Activated T-helper 2 cell treated with anti-CD3 and anti-CD28 coated beads, Interferon-gamma antibody, Interleukin-2, Interleukin-4, amounts not matched to agents 10 μg/mL and 5 μg/mL and 100 μg/mL, durations not matched to agents 14 hours and 24 hours and 36 hours (primary cell): ENCODE results near the gene TNNT3. TPM values are rescaled to one million over a fixed set of nuclear protein-coding genes. Genes with fewer than 3 reads are reported as not detected.

Experiments
- DNase-seq: peaks from one replicate; pipeline ENCODE4 v3.0.0; 2021; ENCODE audit warnings: low spot score
- H3K27ac Mint-ChIP-seq: one replicate; pipeline ENCODE4 v1.8.0; 2021; ENCODE audit warnings: mixed read lengths
- H3K27me3 Mint-ChIP-seq: one replicate; pipeline ENCODE4 v1.8.0; 2021; ENCODE audit warnings: low read depth, mixed read lengths
- H3K36me3 Mint-ChIP-seq: one replicate; pipeline ENCODE4 v1.8.0; 2021; ENCODE audit warnings: low read depth, mixed read lengths
- H3K4me1 Mint-ChIP-seq: one replicate; pipeline ENCODE4 v1.8.0; 2021; ENCODE audit warnings: low read depth, mixed read lengths
- H3K4me3 Mint-ChIP-seq: one replicate; pipeline ENCODE4 v1.8.0; 2021; ENCODE audit warnings: low read depth, mild to moderate bottlenecking, moderate library complexity, mixed read lengths
- H3K9me3 Mint-ChIP-seq: one replicate; pipeline ENCODE4 v1.8.0; 2021; ENCODE audit warnings: mixed read lengths
- intact Hi-C: fragments of 100-400 bp; cut with micrococcal nuclease; formaldehyde crosslinking; loops from one replicate; pipeline ENCODE4 v1.15.1; 2023
- total RNA-seq: library from RNA; stranded (reverse); gene quantifications from 2 replicates; pipeline ENCODE4 v1.2.3, GENCODE V29; 2022

The TNNT3 gene
- total RNA-seq, 1 donor from 2014 or later, result 2.9 TPM

GRCh38 chr11:1924646-1925372 is 5.3 kb downstream of the TNNT3 start:
- DNase-seq, result no peak
- Mint-ChIP-seq H3K36me3 (no peaks in the 10 kb centered on the region), H3K27me3 (no peaks in the 10 kb centered on the region), H3K4me1 (peaks cover 3% of the 10 kb centered on the region), H3K27ac (no peak overlapping the region), H3K9me3 (no peaks in the 10 kb centered on the region), H3K4me3 (no peak overlapping the region)
- intact Hi-C loops, result no loop called here

GRCh38 chr11:1925373-1926155 is 6.1 kb downstream of the TNNT3 start:
- DNase-seq, result no peak
- Mint-ChIP-seq H3K27me3 (no peaks in the 10 kb centered on the region), H3K36me3 (no peaks in the 10 kb centered on the region), H3K27ac (no peak overlapping the region), H3K9me3 (no peaks in the 10 kb centered on the region), H3K4me3 (no peak overlapping the region), H3K4me1 (peaks cover 3% of the 10 kb centered on the region)
- intact Hi-C loops, result no loop called here

GRCh38 chr11:1926156-1927025 is 6.9 kb downstream of the TNNT3 start:
- no peaks in the 10 kb centered on the region for H3K27me3 Mint-ChIP-seq
- intact Hi-C loops, result no loop called here
- peaks cover 3% of the 10 kb centered on the region for H3K4me1 Mint-ChIP-seq
- no peaks in the 10 kb centered on the region for H3K36me3 Mint-ChIP-seq
- H3K4me3 Mint-ChIP-seq, result no peak overlapping the region
- no peak for DNase-seq
- H3K9me3 Mint-ChIP-seq, result no peaks in the 10 kb centered on the region
- H3K27ac Mint-ChIP-seq, result no peak overlapping the region

GRCh38 chr11:1927026-1927847 is 7.7 kb downstream of the TNNT3 start:
- DNase-seq, result no peak
- no peaks in the 10 kb centered on the region for H3K27me3 Mint-ChIP-seq
- H3K36me3 Mint-ChIP-seq, result no peaks in the 10 kb centered on the region
- H3K4me3 Mint-ChIP-seq, result no peak overlapping the region
- H3K27ac Mint-ChIP-seq, result no peak overlapping the region
- no peaks in the 10 kb centered on the region for H3K9me3 Mint-ChIP-seq
- H3K4me1 Mint-ChIP-seq, result peaks cover 3% of the 10 kb centered on the region
- intact Hi-C loops, result no loop called here

DNA sequence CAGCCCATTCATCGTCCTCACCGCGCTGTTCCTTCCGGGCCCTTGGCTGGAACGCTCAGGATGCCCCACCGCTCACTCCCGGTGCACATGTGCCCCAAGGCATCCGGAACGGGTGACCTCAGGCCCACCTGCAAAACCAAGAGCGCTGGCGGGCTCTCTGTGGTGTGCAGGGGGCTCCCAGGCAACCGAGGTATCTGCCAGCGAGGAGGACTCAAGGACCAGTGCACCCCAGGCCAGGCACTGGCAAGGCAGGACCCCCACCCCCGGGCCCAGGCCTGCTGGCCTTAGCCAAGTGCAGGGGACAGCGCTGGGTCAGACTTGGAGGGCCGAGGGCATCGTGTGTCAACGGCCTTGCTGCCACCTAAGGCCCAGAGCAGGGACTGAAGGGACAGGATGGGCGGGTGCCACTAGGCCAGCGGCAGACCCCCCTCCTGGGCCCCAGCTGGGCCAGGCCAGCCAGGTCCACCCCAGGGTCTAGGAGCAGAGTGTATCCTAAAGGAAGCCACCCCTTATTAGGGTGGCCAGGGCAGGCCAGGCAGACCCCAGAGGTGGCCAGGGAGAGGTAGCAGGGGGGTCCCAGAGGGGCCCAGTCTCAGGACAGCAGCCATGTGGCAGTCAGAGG is 8.5 kb downstream of the TNNT3 start:
- Mint-ChIP-seq H3K27me3 (peaks cover 2% of the 10 kb centered on the region), H3K4me3 (no peak overlapping the region), H3K27ac (no peak overlapping the region), H3K4me1 (no peaks in the 10 kb centered on the region), H3K9me3 (no peaks in the 10 kb centered on the region), H3K36me3 (no peaks in the 10 kb centered on the region)
- intact Hi-C loops, result no loop called here
- DNase-seq, result no peak

DNA sequence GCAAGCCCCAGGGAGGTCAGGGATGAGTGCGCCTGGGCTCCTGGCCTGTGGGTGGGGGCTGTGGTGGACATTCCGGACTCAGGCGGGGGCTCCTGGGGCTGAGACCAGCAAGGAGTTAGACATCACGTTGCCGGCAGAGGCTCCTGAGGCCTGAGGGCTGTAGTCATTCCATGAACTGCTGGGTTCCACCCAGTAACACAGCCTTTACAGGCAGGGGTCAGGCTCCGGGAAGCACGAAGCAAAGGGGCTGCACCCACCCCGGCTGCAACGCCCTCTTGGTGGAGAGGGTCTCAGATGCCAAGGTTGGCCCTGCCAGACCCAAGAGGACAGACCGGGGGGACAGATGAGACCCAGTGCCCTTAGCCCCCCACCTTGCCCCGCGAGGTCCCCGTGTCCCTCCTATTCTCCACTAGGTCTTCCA is 9.0 kb downstream of the TNNT3 start:
- H3K4me3 Mint-ChIP-seq, result no peak overlapping the region
- H3K4me1 Mint-ChIP-seq, result no peaks in the 10 kb centered on the region
- H3K27ac Mint-ChIP-seq, result no peak overlapping the region
- peaks cover 2% of the 10 kb centered on the region for H3K27me3 Mint-ChIP-seq
- intact Hi-C loops, result no loop called here
- H3K9me3 Mint-ChIP-seq, result no peaks in the 10 kb centered on the region
- H3K36me3 Mint-ChIP-seq, result no peaks in the 10 kb centered on the region
- DNase-seq, result no peak

- H3K4me1 Mint-ChIP-seq, result no peaks in the 10 kb centered on the region
- H3K27ac Mint-ChIP-seq, result no peak overlapping the region
- H3K9me3 Mint-ChIP-seq, result no peaks in the 10 kb centered on the region
- intact Hi-C loops, result no loop called here
- H3K27me3 Mint-ChIP-seq, result peaks cover 2% of the 10 kb centered on the region
- DNase-seq, result no peak
- no peak overlapping the region for H3K4me3 Mint-ChIP-seq
- H3K36me3 Mint-ChIP-seq, result no peaks in the 10 kb centered on the region
These were observed 9.5 kb downstream of the TNNT3 start for GRCh38 chr11:1928891-1929541.

DNA sequence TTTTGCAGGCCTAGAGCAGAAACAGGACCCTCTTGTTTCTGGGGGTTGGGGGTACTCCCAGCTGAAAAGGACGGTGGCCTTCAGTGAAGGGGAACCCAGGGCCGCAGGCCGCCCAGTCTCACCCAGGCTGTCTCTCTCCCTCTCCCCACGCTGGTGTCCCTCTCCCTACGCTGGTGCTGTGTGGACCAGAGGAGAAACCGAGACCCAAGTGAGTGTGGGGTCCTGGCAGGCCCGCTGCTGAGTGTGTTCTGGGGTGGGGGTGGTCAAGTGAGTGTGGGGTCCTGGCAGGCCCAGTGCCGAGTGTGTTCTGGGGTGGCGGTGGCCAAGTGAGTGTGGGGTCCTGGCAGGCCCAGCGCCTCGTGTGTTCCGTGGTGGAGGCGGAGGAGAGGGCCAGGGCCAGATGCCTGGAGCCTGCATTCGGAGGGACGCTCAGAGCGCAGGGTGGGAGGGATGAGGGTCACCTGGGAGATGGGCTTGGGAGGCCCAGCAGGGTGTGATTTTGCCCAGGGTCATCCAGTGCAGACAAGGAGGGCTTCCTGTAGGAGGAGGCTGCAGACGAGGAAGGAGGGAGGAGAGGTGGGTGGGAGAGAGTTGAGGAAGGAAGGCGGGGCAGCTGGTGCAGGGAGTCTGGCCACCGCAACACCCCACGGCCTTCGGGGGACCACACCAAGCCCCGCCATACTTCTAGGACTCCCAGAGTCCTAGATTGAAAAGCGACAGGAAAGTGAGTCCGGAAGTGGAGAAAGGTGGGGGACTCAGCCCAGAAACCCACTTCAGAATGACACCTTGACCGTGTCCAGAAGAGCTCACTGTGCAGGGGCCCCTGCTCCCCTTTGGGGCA is 10.3 kb downstream of the TNNT3 start:
- Mint-ChIP-seq H3K27ac (no peak overlapping the region), H3K27me3 (peaks cover 2% of the 10 kb centered on the region), H3K9me3 (no peaks in the 10 kb centered on the region), H3K4me3 (no peak overlapping the region), H3K4me1 (no peaks in the 10 kb centered on the region), H3K36me3 (no peaks in the 10 kb centered on the region)
- DNase-seq, result no peak
- intact Hi-C loops, result no loop called here

GRCh38 chr11:1930462-1930830 is 10.9 kb downstream of the TNNT3 start:
- H3K27ac Mint-ChIP-seq, result no peak overlapping the region
- H3K4me3 Mint-ChIP-seq, result no peak overlapping the region
- H3K27me3 Mint-ChIP-seq, result peaks cover 2% of the 10 kb centered on the region
- intact Hi-C loops, result no loop called here
- no peaks in the 10 kb centered on the region for H3K36me3 Mint-ChIP-seq
- H3K9me3 Mint-ChIP-seq, result no peaks in the 10 kb centered on the region
- no peak for DNase-seq
- H3K4me1 Mint-ChIP-seq, result no peaks in the 10 kb centered on the region

- H3K4me3 Mint-ChIP-seq, result no peak overlapping the region
- H3K27ac Mint-ChIP-seq, result no peak overlapping the region
- no peaks in the 10 kb centered on the region for H3K36me3 Mint-ChIP-seq
- H3K4me1 Mint-ChIP-seq, result no peaks in the 10 kb centered on the region
- intact Hi-C loops, result no loop called here
- no peak for DNase-seq
- no peaks in the 10 kb centered on the region for H3K9me3 Mint-ChIP-seq
- peaks cover 2% of the 10 kb centered on the region for H3K27me3 Mint-ChIP-seq
These were observed 12.0 kb downstream of the TNNT3 start for GRCh38 chr11:1931341-1932104.
